ENCODE results near the gene CD93.

Gene CD93

DNA sequence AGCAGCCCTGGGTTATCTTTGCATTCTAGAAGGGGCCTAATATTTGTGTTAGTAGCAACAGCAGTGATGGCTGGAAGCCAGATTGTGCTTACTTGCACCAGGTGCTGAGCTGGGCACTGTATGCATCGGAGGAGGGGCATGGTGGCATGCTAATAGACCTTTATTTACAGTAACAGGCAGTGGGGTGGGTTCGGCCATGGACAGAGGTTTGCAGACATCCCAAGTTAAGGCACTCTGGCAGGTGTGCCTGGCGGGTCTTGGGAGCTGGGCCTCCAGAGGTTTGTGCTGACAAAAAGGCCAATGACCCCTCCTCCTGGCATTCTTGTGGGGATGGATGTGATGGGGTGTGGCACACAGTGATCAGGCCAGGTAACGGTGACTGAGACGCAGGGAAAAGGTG lies 39.0 kb upstream of the CD93 start:
- TF ChIP-seq, protein P1, sequence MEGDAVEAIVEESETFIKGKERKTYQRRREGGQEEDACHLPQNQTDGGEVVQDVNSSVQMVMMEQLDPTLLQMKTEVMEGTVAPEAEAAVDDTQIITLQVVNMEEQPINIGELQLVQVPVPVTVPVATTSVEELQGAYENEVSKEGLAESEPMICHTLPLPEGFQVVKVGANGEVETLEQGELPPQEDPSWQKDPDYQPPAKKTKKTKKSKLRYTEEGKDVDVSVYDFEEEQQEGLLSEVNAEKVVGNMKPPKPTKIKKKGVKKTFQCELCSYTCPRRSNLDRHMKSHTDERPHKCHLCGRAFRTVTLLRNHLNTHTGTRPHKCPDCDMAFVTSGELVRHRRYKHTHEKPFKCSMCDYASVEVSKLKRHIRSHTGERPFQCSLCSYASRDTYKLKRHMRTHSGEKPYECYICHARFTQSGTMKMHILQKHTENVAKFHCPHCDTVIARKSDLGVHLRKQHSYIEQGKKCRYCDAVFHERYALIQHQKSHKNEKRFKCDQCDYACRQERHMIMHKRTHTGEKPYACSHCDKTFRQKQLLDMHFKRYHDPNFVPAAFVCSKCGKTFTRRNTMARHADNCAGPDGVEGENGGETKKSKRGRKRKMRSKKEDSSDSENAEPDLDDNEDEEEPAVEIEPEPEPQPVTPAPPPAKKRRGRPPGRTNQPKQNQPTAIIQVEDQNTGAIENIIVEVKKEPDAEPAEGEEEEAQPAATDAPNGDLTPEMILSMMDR (IDR thresholded peaks at IDR 0.05; ENCODE audit: extremely low read depth, missing control alignments), result no peak
- DNase-seq (ENCODE audit: low spot score), result no peak

DNA sequence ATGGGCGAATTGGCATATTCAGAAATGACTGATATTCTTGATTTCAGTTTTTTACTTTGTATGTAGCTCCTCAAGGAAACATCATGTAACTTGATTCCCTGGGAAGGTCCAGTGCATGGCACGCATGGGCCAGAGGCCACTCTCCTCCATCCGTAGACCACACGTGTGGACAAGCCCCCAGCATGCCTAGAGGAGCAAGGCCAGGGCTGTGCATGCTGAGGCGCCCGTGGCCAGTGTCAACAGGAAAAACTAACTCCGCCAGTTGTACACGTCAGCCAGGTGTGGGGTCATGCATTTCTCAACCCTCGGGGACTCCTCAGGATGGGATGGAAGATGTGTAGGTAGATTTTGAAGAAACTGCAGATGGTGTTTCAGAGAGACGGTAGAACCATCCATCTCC lies 37.8 kb upstream of the CD93 start:
- DNase-seq (ENCODE audit: low spot score), result no peak
- TF ChIP-seq, protein P1 (IDR thresholded peaks at IDR 0.05; ENCODE audit: extremely low read depth, missing control alignments), result no peak

DNA sequence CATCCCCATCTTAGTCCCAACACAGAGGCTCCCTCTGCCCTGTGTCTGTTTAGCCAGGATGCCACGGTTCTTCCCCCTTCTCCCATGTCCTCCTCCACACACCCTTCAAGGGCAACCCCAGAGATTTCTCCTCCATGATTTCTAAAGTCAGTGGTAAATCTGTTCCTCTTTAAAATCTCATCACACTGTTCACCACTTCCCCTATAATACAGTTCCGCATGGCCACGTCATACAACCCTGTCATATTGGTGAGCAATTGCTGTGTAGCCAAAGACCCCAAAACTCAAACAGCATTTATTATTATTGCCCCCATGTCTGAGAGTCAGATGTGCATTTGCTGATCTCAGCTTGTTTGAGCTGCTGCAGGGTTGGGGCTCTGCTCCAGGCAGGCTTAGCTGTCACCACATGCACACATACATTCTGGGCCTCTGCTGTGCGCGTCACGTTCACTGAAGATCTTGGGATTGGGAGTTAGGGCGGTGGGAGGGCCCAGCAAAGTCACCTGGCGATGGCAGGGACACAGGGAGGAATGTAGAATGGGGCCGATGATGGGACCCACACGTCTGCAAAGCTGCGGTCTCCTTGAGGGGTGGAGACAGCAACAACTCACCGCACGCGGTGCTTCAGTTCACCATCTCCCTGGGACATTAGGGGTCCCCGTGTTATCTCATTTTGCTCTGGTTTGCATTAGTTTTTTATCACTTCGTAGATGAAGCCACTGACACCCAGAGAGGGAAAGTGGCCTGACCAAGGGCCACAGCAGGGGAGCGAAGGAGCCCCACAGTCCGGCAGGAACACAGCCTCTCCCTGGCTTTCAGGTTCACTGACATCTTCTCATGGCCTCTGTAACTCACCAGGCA lies 36.9 kb upstream of the CD93 start:
- DNase-seq (ENCODE audit: low spot score), result no peak
- TF ChIP-seq, protein P1 (IDR thresholded peaks at IDR 0.05; ENCODE audit: extremely low read depth, missing control alignments), result no peak

DNA sequence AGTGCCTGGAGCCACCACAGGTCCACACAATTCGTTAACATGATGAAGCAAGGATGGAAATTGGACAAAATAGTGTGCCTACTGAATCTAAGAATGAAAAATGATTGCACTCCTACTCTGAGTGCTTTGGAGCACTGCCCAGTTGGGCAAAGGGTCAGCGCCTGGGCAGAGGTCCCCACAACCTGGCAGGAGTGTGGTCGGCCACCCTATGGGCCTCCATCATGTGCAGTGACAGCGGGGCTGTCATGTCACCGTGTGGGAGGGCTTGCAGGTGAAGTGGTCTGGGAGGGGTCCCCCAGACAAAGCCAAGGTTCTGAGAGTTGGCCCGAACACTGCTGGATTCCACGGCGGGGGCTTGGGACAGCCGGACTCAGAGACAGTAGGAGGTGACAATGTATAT lies 36.2 kb upstream of the CD93 start:
- TF ChIP-seq, protein P1 (IDR thresholded peaks at IDR 0.05; ENCODE audit: extremely low read depth, missing control alignments), result no peak
- no peak for DNase-seq (ENCODE audit: low spot score)

DNA sequence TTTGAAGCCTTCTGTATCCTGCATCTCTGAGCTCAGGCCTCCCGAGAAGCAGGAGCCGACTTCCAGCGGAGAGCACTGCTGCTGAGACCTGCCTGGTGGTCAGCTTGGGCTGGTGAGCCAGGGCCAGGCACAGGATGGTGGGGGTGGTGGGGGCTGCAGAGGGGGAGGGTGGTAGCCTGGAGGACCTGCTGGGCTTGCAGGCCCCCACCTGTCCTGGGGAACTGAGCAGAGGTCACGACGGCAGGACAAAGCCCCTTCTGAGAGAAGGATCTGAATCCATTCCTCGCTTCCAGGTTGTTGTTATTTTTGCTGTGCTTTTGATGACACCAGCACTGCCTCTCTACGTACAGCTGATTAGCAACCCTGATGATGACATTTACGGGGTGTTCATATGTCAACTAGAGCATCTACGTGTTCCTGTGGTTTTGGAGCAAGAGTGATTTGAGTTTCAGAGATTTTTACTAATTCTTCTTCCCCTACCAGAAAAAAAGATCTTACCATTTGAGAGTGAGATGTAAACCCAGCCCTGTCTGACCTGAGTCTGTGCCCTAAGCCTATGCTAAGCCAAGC lies 35.7 kb upstream of the CD93 start:
- TF ChIP-seq, protein P1 (IDR thresholded peaks at IDR 0.05; ENCODE audit: extremely low read depth, missing control alignments), result no peak
- DNase-seq (ENCODE audit: low spot score), result no peak

DNA sequence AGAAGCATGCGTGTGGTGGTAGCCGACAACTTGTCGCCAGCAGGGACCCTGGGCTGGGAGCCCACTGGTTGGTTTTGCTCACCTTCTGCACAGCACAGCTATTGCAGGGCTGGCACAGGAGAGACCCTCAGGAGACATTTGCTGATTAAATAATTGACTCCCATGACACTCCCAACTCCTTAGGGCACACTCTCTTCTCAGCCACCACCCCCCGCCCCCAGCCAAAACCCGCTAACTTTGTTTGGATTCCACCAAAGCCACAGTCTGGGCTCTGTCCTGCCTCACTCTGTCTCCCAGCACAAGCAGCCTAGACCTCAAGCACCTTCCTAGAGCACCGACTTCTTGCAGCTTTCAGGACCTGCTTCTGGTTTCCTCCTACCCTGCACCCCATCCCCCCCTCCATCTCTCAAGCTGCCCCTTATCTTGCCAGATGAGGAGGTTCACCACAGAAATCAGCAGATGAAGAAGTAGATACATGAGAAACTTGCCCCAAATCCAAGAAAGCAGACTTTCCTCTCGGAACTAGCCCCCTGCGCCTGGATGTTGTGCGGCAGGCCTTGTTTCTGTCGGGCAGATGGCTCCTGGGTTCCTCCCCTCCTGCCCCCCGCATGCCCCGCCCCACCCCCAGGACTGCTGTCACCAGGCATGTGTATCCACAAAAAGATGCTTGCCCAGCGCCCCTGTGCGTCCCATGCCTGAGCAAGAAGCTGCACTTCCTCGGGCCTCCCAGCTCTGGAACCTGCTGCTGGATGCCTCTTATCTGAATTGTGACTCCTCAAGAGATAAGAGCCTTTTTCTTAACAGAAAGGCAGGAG lies 35.0 kb upstream of the CD93 start:
- no peak for DNase-seq (ENCODE audit: low spot score)
- TF ChIP-seq, protein P1 (IDR thresholded peaks at IDR 0.05; ENCODE audit: extremely low read depth, missing control alignments), result no peak

DNA sequence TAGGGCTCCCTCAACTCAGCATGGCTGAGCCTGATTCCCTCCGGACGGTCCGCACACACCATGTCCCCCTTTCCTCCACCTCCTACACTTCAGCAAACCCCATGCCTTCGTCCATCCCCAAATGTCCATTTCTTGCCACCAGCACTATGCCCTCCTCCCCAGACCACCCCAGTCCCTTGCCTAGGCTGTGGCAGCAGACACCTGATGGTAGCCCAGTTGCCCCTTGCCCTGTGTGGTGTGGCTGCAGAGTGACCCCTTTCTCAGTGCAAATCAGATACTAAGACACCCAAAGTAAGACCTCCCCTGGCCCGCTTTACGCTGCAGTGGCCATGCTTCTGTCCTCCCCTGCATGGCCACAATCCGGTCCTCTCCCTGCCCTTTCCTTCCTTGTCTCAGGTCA lies 34.1 kb upstream of the CD93 start:
- TF ChIP-seq, protein P1 (IDR thresholded peaks at IDR 0.05; ENCODE audit: extremely low read depth, missing control alignments), result no peak
- no peak for DNase-seq (ENCODE audit: low spot score)

Data from GM20000 (cell line).